ENCODE data around the gene DEFB113.
"Not testable (repeated sequence)": the region's sequence is repeated elsewhere in the genome, so short reads cannot be mapped to it uniquely, and the experiment has no call there.

DEFB113 gene, protein sequence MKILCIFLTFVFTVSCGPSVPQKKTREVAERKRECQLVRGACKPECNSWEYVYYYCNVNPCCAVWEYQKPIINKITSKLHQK

DNA sequence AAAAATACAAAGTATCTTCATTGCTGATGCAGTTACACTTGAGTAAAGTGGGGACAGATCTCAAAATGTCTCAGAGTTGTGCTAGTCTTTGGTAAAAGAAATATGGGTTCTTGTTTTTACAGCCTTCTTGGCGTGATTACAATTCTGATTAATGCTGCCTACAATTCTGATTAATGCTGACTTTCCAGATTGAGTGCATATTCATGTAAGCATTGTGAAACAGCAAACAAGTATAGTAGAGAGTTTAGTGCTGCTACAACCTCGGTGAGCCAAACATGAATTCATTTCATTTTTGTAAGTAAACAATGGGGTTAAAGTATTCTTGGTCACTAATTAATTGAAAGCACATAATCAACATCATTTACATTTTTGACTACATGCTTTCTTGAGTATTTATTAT is at the start of gene DEFB113:
Gene DEFB113, minus strand, starts transcription at position 21 of the 400 bp plus-strand sequence. Its CDS starts 0 bp downstream, at position 21.
- DNase-seq (ENCODE audit: low read depth in 2 of 2) = no peak

DNA sequence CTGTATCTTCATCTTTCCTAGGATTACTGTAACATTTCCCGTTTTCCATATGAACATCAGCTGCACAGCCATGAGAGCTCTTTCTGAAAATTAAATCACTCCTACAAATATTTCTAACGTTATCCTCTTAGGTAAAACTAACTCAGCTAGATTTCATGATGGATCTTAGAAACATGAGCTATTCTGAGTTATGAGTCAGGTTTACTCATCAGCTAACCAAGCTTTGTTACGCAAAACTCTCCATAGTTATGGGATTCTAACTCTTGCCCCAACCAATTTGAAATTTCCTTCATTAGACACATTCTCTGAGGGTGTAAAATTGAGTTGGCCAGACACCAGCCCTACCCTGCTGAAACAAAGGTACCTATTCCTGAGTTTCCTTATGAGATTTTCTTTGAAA is 38.4 kb upstream of the DEFB113 start:
- no peak for DNase-seq (ENCODE audit: low read depth in 2 of 2)

DNA sequence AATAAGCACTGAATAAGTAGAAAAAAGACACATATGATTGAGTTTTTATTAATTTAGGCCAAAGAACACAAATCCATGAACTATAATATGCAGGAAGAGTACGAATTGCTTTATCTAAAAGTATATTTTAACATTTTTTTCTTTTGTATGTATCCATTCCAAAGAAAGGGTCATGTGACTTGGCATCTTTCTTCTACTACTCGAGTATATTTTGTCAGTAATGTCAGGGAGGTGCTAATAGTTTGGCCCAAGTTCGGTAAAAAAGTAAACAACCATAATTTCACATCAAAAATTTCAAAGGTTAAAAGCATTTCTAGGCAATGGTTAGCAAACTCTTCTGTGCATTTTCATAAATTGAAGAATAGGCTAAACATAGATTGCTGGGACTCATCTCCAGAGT is 33.7 kb upstream of the DEFB113 start:
- DNase-seq (ENCODE audit: low read depth in 2 of 2) = no peak

DNA sequence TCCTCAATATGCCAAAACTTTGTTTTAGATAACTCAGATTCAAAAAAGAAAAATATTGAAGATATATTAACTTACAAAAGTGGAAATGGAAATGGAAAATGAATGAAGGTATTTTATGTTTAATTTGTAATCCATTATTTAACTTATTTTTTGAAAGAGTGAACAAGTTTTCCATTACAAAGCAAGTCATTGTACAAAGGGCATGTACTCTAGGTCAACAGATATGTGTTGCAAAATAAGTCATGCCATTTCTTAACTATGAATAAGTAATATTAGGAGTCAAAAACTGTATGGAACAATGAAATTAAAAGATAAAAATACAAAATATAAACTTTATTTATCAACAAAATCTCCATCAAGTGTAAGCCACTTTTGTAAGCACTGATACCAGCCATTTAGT is 25.9 kb upstream of the DEFB113 start:
- no peak for DNase-seq (ENCODE audit: low read depth in 2 of 2)

DNA sequence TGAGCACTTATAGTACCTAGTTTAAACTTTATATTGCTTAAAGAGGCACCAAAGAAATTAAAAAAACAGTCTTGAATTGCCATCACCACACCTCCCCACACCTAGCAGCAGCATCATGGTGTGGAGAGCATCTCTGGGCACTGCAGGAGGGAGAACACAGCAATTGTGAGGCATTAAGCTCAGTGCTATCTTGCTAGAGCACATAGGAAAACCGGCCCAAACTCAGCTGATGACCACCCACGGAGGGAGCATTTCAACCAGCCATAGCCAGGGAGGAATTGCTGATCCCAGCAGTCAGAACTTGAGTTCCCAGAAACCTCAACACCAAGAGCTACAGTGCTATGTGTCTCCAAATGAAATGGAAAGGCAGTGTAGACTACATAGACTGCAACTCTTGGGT is 19.5 kb upstream of the DEFB113 start:
- DNase-seq (ENCODE audit: low read depth in 2 of 2) = no peak

DNA sequence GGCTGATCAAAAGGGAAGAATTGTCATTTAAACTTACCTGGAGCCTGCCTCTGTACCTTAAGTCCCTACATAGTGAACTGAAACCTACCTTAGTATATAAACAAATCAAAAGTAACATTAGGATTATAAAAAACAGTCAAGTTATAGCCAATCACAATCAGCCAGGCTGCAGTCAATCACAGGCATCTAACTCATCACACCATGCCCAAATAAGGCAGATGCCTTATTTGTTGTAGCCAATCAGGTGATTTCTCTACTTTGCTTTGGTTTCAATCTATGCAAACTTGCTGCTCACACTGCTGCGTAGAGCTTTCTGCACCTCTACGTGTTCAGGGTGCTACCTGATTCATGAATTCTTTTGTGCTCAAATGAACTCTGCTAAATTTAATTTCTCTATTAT is 18.3 kb upstream of the DEFB113 start:
- DNase-seq (ENCODE audit: low read depth in 2 of 2) = no peak

DNA sequence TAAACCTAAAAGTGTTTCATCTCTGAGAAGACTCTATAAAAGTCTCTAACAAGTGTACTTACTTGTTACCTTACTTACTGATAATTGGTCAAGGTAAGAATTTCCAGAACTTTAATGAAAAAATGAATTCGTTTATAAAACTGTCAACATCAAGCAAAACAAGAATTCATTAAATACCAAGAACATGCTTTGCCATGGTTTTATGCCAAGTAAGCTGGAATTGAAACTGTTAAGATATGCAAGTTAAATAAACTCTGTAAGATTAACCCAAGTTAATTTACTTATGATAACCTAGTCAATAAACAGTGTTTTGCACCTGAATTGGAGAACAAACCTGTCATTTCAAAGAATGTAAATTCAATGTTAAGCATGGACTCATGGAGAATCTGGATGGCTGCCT is 17.1 kb upstream of the DEFB113 start:
- DNase-seq (ENCODE audit: low read depth in 2 of 2) = no peak

DNA sequence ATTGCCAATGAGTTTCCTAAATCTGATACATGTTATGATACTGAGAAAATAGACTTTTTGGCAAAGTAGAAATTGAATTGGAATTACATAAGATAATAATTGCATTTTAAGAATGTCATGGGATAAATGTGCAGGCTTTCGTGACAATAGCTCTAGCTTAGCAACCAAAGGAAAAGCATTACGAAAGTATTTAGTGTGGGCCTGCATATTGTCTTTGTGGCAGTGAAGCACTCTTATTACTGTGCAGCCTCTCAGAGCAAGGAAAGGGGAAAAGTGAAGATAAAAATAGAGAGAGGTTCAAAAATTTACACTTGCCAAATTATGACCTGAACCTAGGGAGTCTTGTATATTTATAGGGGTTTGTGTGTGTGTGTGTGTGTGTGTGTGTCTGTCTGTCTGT is 12.6 kb upstream of the DEFB113 start:
- no peak for DNase-seq (ENCODE audit: low read depth in 2 of 2)

DNA sequence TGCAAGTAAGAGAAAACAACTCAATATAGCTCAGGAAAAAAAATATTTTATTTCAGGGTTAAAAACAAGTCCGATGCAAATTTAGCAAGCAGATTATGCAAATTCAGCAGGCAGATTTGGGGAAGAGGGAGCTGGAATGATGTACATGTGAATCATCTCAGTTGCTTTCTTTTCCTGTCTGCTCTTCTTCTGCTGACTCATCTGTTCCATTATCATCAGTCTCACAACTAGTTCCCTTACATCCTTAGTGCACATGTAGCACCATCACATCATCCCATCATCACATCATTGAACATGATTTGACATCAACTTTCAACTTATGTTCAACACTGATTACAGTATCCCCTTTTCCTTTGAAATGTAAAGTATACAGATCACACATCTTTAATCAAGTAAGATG is 11.5 kb upstream of the DEFB113 start:
- DNase-seq (ENCODE audit: low read depth in 2 of 2) = no peak

DNA sequence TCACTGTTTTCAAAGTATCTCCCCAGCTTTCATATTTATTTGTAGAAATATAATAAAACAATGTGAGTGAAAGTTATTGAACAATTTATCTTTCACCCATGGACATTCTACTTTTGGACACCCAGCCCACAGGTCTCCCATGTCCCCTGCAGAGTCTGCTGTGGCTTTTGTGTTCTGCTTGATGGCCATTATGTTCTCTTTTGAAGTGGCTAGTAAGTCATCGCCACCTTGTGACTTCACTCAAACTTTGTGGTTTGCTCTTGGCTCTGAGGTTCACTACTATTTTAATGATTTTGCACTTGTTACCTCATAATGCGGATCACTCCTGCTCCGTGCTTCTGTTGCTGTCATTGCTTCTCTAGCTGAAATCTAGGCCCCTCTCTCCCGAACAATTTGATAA is 10.2 kb upstream of the DEFB113 start:
- no peak for DNase-seq (ENCODE audit: low read depth in 2 of 2)

DNA sequence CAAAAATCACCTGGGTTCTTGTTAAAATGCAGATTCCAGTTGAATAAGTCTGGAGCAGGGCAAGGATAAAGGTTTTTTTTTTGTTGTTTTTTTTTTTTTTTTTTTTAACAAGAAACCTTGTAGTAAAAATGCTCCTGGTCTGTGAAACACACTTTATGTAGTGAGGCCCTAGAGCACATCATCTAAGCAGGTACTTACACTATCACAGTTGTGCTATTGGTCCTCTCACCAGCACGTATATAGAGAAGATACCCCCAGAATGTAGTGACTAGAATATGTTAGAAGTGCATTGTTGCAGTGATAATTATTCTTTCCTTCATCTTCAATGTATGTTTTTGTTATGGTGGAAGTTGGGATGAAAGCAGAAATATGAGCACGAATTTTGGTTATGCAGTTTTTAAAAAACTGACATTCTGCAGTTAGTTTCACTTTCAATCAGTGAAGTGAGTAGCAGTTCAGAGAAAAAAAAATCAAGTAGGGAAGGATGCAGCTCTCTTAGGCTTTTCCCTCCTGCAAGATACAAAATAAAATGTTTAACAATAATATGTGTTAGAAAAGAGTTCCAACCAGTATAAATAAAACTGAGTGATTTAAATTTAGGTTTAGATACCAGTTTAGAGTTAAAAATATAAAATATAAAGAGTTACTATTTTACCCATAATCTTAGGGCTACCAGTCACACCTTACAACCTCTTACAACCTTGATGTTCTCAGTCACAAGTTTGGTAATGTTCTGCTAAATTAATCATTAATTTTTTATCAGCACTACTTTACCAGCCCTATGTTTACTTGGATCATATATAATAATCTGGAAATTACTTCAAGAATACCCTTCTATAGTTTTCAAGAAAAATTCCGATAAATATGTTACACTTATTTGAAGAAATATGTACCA is 9.2 kb upstream of the DEFB113 start:
- DNase-seq (ENCODE audit: low read depth in 2 of 2) = no peak

DNA sequence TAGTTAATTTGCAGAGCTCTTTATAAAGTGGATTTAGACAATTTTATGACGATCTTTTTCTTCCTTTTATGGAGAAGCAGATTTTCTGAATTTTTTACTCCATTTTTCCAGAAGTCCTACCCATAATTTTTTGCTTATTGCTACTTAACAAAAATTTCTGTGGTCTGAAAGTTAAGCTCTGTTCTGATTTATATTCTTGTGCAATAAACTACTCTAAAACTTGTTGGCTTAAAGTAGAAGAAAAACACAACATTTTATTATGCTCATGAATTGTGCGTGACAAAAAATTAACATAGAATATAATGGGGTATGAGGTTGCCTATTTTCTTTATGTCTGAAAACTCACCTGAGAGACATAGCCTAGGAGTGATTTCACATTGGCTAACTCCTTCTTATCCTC is 2.6 kb downstream of the DEFB113 start:
- DNase-seq (ENCODE audit: low read depth in 2 of 2) = no peak

DNA sequence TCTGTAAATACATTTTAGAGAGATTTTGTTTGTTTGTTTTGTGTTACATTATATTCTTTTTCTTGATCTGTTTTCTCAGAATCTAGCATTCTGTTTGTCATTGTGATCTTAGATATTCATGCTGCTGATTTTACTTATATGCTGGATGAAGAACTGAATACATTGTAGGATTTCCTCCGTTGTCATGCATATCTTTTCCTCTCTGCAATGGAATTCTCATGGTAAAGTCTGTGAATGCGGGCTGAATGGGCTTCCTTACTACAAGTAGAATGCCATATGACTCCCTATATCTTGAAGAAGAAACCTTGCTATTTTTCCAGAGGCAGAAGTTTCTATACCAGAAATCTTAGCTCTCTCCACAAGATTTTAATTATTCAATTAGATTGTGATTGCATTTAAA is 3.1 kb downstream of the DEFB113 start:
- no peak for DNase-seq (ENCODE audit: low read depth in 2 of 2)

DNA sequence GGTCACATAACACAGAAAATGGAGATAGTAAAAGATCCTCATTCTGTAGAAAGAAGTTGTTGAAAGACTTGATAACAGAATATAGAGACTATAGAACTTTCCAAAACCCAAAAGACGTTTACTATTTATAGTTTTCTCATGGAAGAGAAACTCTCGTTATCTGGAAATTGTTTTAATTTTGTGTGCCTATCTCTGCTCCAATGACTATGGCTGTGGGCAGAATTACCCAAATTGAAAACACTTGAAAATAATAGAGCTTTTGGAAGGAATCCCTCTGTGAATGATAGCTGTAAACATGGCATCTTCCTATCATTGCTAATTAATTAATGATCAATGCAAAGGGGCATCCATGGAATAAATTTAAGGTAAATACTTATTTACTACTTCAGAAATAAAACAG is 5.4 kb downstream of the DEFB113 start, which contains the start of gene DEFB114:
Gene DEFB114, minus strand, starts transcription at position 101 of the 400 bp plus-strand sequence. Its CDS starts 59 bp downstream, at position 42.
- no peak for DNase-seq (ENCODE audit: low read depth in 2 of 2)

DNA sequence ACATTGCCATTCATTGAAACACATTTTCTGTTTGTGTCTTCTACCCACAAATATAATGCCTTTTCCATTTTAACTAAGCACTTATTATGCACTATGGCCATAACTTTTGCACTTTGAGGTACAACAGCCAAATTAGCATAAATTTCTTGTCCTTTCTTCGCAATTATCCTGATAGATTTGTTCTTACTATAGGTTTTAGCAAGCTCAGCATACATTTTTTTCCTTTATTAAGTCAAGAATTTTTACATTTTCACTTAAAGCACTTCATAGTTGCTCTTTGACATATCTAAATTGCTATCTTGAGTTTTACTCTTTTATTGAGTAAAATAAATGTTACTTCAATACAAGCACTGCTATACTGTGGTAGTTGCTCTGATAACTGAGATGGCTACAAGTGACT is 11.2 kb downstream of the DEFB113 start:
- no peak for DNase-seq (ENCODE audit: low read depth in 2 of 2)

DNA sequence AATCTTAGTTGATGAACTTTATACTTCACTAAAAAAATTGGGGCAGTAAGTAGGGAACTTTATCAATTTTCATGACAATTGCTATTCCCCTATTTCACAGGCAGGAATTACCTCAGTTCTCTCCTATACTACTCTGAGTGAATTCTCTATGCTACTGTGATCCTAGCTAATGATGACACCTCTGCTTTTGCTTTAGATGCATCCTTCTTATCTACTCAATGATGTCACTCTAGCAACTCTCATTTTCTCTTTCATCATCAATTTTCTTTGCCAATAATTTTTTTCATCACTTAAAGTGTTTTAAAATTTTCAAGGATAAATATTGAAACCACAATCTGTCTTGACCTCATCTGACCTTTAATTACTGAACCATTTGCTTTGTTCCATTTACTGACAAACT is 13.6 kb downstream of the DEFB113 start:
- DNase-seq (ENCODE audit: low read depth in 2 of 2) = no peak

DNA sequence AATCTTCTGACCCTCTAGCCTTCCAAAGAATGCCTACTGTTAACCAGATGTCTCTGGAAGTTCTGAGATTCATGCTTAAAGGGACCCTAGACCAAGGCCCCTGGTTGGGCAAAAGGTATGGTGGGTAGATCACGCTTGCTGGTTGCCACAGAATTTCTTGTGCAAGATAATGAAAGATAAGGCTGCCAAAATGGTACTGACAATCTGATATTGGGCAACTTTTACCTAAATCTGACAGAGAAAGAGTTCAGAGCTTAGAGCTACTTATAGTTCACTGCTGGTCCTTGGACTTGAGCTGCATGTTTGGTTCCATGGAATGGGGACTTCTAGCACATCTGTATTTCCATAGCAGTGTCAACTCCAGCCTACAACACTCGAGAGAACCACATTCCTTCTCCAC is 17.5 kb downstream of the DEFB113 start:
- no peak for DNase-seq (ENCODE audit: low read depth in 2 of 2)

DNA sequence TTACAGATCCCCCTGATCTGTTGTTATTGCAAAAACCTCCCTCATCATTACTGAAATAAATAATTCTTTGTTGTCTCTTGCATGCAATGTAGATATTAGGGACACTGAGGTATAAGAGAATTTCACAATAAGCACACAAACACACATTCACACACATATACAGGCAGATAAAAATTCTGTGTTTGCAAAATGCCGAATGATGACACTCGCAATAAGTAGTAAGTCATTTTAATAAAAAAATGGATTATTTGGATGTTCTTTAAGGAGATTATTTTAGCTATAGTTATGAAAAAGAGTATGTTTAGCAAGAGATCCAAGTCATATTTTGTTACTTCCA is 19.0 kb downstream of the DEFB113 start:
- no peak for DNase-seq (ENCODE audit: low read depth in 2 of 2)

DNA sequence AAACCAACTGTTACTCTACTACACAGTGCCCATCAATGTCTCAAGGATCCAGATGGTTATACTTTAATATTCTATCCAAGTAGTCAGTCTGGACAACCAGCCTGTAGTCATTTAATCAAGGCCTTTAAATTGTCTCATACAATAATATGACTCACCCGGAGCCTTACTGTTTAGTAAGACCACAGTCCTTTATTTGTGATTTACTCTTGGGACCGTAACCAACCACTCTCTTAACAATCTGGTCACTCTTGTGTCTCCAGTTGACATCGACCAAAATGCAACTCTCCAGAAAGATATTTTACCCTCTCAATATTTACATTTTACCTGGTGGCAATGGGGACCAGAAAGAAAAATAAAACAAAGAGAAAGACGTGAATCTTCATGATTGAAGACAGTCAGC is 20.4 kb downstream of the DEFB113 start:
- DNase-seq (ENCODE audit: low read depth in 2 of 2) = no peak

DNA sequence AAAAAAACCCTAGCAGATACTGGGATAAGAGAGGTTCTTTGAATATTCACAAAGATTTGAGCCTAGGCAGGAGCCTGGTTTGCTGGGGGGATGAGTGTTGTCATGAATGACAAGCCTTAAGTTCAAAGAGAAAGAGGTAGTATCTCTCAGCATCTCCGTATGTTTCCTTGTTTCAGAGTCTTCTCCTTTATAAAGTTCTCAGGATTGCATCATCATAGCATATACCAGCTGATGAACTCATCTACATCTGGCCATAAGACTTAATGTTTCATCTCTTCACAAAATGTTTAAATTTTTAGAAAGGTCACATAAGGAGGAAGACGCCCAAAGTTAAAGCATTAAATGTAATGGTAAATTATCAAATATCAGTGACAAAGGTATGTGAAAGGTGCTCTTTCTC is 22.6 kb downstream of the DEFB113 start:
- DNase-seq (ENCODE audit: low read depth in 2 of 2) = no peak

DNA sequence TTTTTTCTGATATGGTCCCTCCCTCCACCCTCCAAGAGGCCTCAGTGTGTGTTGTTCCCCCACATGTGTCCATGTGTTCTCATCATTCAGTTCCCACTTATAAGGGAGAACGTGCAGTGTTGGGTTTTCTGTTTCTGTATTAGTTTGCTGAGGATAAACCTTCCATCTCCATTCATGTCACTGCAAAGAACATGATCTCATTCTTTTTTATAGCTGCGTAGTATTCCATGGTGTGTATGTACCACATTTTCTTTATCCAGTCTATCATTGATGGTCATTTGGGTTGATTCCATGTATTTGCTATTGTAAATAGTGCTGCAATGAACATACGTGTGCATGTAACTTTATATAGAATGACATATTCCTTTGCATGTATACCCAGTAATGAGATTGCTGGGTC is 25.4 kb downstream of the DEFB113 start:
- not testable (repeated sequence) for DNase-seq (ENCODE audit: low read depth in 2 of 2)

DNA sequence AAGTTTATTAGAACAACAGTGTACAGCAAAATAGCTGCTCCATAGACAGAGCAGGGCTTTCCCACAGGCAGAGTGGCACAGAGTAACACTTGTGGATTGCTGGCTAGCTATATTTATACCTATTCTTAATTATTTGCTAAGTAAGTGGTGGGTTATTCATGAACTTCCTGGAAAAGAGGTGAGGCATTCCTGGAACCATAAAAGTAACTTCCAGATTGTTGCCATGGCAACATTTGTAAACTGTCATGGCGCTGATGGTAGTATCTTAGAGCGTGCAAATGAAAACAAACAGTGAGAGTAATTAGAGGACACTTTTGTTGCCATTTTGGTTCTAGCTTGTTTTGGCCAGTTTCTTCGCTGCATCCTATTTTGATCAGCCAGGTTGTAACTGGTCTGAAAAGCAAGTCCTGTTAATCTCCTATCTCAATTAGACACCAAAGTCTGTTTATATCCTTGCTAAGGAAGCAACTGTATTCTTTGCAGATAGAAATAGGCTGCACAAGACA is 29.4 kb downstream of the DEFB113 start:
- no peak for DNase-seq (ENCODE audit: low read depth in 2 of 2)

DNA sequence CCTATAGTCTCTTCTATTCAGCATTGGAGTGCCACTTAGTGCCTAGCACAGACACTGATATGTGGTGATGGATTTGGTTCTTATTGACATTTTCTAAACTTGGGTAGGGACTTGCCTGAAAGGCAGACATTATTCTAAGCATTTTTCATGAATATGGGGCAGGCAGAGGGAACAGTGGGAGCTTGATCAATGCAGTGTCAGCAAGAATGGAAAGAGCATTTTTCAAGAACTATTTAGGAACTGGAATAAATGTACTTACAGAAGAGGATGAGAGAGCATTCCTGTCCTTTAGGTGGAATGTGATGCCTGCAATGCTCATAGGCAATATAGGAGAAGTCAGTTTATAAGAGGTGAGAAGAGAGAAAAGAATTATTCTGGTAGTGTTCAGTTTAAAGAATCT is 31.6 kb downstream of the DEFB113 start:
- DNase-seq (ENCODE audit: low read depth in 2 of 2) = no peak

DNA sequence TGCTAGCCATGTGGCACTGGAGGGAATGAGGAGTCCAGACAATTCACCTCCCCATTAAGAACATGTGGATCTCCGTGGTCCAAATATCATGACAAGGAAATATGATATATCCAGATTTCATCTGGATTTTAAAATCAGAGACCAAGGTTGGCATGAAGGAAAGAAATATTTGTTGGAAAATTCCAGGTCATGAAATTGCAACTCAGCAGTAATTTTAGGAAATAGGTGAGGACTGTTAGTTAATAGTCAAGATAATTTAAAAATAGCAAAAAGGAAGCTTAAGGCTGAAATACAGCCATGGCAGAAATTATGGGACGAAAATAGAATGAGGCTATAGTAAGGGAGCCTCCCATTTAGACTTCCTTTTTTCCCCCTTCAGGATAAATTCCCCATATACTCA is 32.4 kb downstream of the DEFB113 start:
- DNase-seq (ENCODE audit: low read depth in 2 of 2) = no peak

All from stimulated activated CD8-positive, alpha-beta memory T cell treated with anti-CD3 and anti-CD28 coated beads, Interleukin-7, amount 100 ng/mL, for 4 hours (primary cell).